Uterus (tissue), 2 donors: ENCODE results near the gene MSH2.
"Not testable (repeated sequence)": the region's sequence is repeated elsewhere in the genome, so short reads cannot be mapped to it uniquely, and the experiment has no call there.

Experiments used
- CTCF ChIP-seq, 4 experiments: fragments of 200-600 bp in 2 of 4; fragments of 450-650 bp in 2 of 4; sonication (generic) in 2 of 4; IDR thresholded peaks; one replicate each; pipeline ENCODE4 v1.5.1; 2016 to 2019; ENCODE audit warnings: antibody characterized with exemption in 4 of 4, mild to moderate bottlenecking in 2 of 4, moderate library complexity in 1 of 4
- POLR2A ChIP-seq, 2 donors: fragments of 450-650 bp; IDR thresholded peaks; one replicate each; pipeline ENCODE4 v1.6.1; 2016; ENCODE audit warnings: antibody characterized with exemption in 2 of 2, mild to moderate bottlenecking in 1 of 2, moderate library complexity in 1 of 2

- TF ChIP-seq CTCF, POLR2A (IDR thresholded peaks at IDR 0.05): not testable (repeated sequence)
These were observed 99.5 kb downstream of the MSH2 start for GRCh38 chr2:47502498-47502897.
